Measurements from ENCODE around the gene DISC1.
A peak's percentile ranks its signal among the peaks of the same experiment; 100 is the strongest.

Gene DISC1

GRCh38 chr1:231724876-231725647 lies 98.5 kb downstream of the DISC1 start:
- TF ChIP-seq RAD21 (IDR thresholded peaks at IDR 0.05; ENCODE audit: low read depth) (peak; percentile 65), REST (IDR thresholded peaks at IDR 0.05; ENCODE audit: low read depth) (no peak)

GRCh38 chr1:231727171-231727570 lies 100.6 kb downstream of the DISC1 start:
- TF ChIP-seq ZBTB7A (IDR thresholded peaks at IDR 0.05; ENCODE audit: low read depth) (no peak), TAF1 (IDR thresholded peaks at IDR 0.05; ENCODE audit: low read depth) (no peak)

- no peak for TF ChIP-seq TCF12 (IDR thresholded peaks at IDR 0.05; ENCODE audit: low read depth)
- TF ChIP-seq TAF1 (IDR thresholded peaks at IDR 0.05; ENCODE audit: low read depth): no peak
- no peak for TF ChIP-seq FOXM1 (IDR thresholded peaks at IDR 0.05; ENCODE audit: borderline replicate concordance, low read depth)
- TF ChIP-seq CEBPB (IDR thresholded peaks at IDR 0.05): no peak
- TF ChIP-seq REST (IDR thresholded peaks at IDR 0.05; ENCODE audit: low read depth): no peak
- no peak for TF ChIP-seq YY1 (IDR thresholded peaks at IDR 0.05; ENCODE audit: low read depth)
- TF ChIP-seq NFIC (IDR thresholded peaks at IDR 0.05): no peak
- TF ChIP-seq EGR1 (IDR thresholded peaks at IDR 0.05): no peak
- no peak for TF ChIP-seq RAD21 (IDR thresholded peaks at IDR 0.05; ENCODE audit: low read depth)
Observed at GRCh38 chr1:231729544-231729943, 103.0 kb downstream of the DISC1 start.

GRCh38 chr1:231731268-231731667 lies 104.7 kb downstream of the DISC1 start:
- TF ChIP-seq CREB1 (IDR thresholded peaks at IDR 0.05; ENCODE audit: low read depth) (no peak), TEAD4 (IDR thresholded peaks at IDR 0.05) (no peak), EP300 (IDR thresholded peaks at IDR 0.05; ENCODE audit: borderline replicate concordance) (no peak)
- TF ChIP-seq, protein P1, sequence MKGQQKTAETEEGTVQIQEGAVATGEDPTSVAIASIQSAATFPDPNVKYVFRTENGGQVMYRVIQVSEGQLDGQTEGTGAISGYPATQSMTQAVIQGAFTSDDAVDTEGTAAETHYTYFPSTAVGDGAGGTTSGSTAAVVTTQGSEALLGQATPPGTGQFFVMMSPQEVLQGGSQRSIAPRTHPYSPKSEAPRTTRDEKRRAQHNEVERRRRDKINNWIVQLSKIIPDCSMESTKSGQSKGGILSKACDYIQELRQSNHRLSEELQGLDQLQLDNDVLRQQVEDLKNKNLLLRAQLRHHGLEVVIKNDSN (IDR thresholded peaks at IDR 0.05): no peak

- TF ChIP-seq, protein P1 (IDR thresholded peaks at IDR 0.05): no peak
- TF ChIP-seq REST (IDR thresholded peaks at IDR 0.05; ENCODE audit: low read depth): no peak
- no peak for TF ChIP-seq TAF1 (IDR thresholded peaks at IDR 0.05; ENCODE audit: low read depth)
- no peak for TF ChIP-seq FOXM1 (IDR thresholded peaks at IDR 0.05; ENCODE audit: borderline replicate concordance, low read depth)
- TF ChIP-seq YY1 (IDR thresholded peaks at IDR 0.05; ENCODE audit: low read depth): no peak
- TF ChIP-seq TEAD4 (IDR thresholded peaks at IDR 0.05): no peak
- TF ChIP-seq CEBPB (IDR thresholded peaks at IDR 0.05): no peak
- no peak for TF ChIP-seq CREB1 (IDR thresholded peaks at IDR 0.05; ENCODE audit: low read depth)
- TF ChIP-seq, protein P2, sequence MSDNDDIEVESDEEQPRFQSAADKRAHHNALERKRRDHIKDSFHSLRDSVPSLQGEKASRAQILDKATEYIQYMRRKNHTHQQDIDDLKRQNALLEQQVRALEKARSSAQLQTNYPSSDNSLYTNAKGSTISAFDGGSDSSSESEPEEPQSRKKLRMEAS (IDR thresholded peaks at IDR 0.05): no peak
- no peak for TF ChIP-seq ZBTB7A (IDR thresholded peaks at IDR 0.05; ENCODE audit: low read depth)
- no peak for TF ChIP-seq EP300 (IDR thresholded peaks at IDR 0.05; ENCODE audit: borderline replicate concordance)
- no peak for TF ChIP-seq EGR1 (IDR thresholded peaks at IDR 0.05)
- TF ChIP-seq TCF12 (IDR thresholded peaks at IDR 0.05; ENCODE audit: low read depth): no peak
Observed at GRCh38 chr1:231733063-231733462, 106.5 kb downstream of the DISC1 start.

Measured in Ishikawa (cell line).